GM12878 (cell line): Measurements from ENCODE around the gene ARHGAP40.

Source experiments
- JUND ChIP-seq: IDR thresholded peaks from 2 replicates; pipeline ENCODE4 v1.6.1; 2012; ENCODE audit warnings: low read depth, mild to moderate bottlenecking, low read length, improper control_type of control experiment, moderate library complexity
- REST ChIP-seq: IDR thresholded peaks from 2 replicates; pipeline ENCODE4 v1.6.1; 2012; ENCODE audit warnings: mild to moderate bottlenecking, low read depth, low read length

- TF ChIP-seq JUND, result no peak
- no peak for TF ChIP-seq REST
These were observed 43.7 kb downstream of the ARHGAP40 start for GRCh38 chr20:38645351-38645750.
